CD4-positive, alpha-beta T cell treated with Interleukin-2 at 100 ng/mL for 4 hours (primary cell): ENCODE measurements around the gene COA8.
"Not testable (repeated sequence)": the region's sequence is repeated elsewhere in the genome, so short reads cannot be mapped to it uniquely, and the experiment has no call there.

ENCODE experiments used
- DNase-seq: peaks from one replicate; pipeline ENCODE4 v3.0.0-alpha.2; 2020; ENCODE audit warnings: low spot score

Gene COA8

GRCh38 chr14:103576371-103577024, 13.7 kb downstream of the COA8 start:
- DNase-seq, result no peak

GRCh38 chr14:103578401-103579075, 15.8 kb downstream of the COA8 start:
- no peak for DNase-seq

GRCh38 chr14:103581206-103581605, 18.4 kb downstream of the COA8 start:
- DNase-seq, result no peak

- no peak for DNase-seq
Measured at GRCh38 chr14:103581954-103582703, 19.4 kb downstream of the COA8 start.

GRCh38 chr14:103584326-103584915, 21.7 kb downstream of the COA8 start:
- DNase-seq, result no peak

GRCh38 chr14:103593577-103593976, 30.8 kb downstream of the COA8 start:
- DNase-seq, result no peak

- no peak for DNase-seq
Measured at GRCh38 chr14:103594265-103594664, 31.5 kb downstream of the COA8 start.

- DNase-seq, result no peak
Measured at GRCh38 chr14:103597623-103598377, 35.0 kb downstream of the COA8 start.

GRCh38 chr14:103600503-103600902, 37.7 kb downstream of the COA8 start:
- no peak for DNase-seq

- no peak for DNase-seq
Measured at GRCh38 chr14:103604620-103605019, 41.9 kb downstream of the COA8 start.

GRCh38 chr14:103606963-103607668, 44.4 kb downstream of the COA8 start:
- peak; percentile 54 for DNase-seq

GRCh38 chr14:103607822-103608221, 45.1 kb downstream of the COA8 start:
- DNase-seq, result no peak

GRCh38 chr14:103609081-103609480, 46.3 kb downstream of the COA8 start:
- not testable (repeated sequence) for DNase-seq

GRCh38 chr14:103611215-103611614, 48.5 kb downstream of the COA8 start:
- DNase-seq, result no peak

GRCh38 chr14:103613517-103613916, 50.8 kb downstream of the COA8 start:
- peak; percentile 20 for DNase-seq

GRCh38 chr14:103616635-103617300, 54.0 kb downstream of the COA8 start:
- DNase-seq, result no peak

- DNase-seq, result no peak
Measured at GRCh38 chr14:103619057-103619456, 56.3 kb downstream of the COA8 start.

- no peak for DNase-seq
Measured at GRCh38 chr14:103621860-103622259, 59.1 kb downstream of the COA8 start.

GRCh38 chr14:103623308-103623707, 60.5 kb downstream of the COA8 start:
- DNase-seq, result no peak

GRCh38 chr14:103623883-103624482, 61.2 kb downstream of the COA8 start:
- no peak for DNase-seq
